ENCODE data around the gene TUBA8.

DNA sequence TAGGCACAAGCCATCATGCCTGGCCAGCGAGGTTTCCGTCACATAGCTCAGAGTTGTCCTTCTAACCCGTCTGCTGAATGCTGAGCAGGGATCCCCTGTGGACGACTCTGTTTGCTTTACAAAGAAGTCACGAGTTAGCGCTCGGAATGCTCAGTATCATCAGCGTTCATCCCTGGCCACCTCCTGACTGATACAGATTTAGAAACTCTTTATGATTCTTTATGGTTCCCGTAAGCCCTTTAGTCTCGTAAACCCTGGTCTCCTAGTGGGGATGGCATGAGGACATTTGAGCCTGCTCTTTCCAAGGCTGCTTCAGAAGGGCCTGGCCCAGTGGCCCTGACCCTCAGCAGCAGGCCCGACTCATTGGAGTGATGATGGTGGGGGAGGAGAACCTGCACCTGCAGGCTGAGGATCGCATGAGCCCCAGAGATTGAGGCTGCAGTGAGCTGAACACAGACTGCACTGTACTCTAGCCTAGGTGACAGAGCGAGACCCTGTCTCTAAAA lies 23.2 kb upstream of the TUBA8 start:
- TF ChIP-seq, protein P1, sequence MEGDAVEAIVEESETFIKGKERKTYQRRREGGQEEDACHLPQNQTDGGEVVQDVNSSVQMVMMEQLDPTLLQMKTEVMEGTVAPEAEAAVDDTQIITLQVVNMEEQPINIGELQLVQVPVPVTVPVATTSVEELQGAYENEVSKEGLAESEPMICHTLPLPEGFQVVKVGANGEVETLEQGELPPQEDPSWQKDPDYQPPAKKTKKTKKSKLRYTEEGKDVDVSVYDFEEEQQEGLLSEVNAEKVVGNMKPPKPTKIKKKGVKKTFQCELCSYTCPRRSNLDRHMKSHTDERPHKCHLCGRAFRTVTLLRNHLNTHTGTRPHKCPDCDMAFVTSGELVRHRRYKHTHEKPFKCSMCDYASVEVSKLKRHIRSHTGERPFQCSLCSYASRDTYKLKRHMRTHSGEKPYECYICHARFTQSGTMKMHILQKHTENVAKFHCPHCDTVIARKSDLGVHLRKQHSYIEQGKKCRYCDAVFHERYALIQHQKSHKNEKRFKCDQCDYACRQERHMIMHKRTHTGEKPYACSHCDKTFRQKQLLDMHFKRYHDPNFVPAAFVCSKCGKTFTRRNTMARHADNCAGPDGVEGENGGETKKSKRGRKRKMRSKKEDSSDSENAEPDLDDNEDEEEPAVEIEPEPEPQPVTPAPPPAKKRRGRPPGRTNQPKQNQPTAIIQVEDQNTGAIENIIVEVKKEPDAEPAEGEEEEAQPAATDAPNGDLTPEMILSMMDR (IDR thresholded peaks at IDR 0.05) = no peak
- TF ChIP-seq POLR2A (IDR thresholded peaks at IDR 0.05) = no peak
